CD4-positive, alpha-beta T cell (primary cell): ENCODE data around the gene OR5B12. TPM values are rescaled to one million over a fixed set of nuclear protein-coding genes. Genes with fewer than 3 reads are reported as not detected.

ENCODE experiments used
- ATAC-seq: fragments of 200-7000 bp; cut with Tn5 transposase; one replicate; pipeline ENCODE4 v1.10.0; 2022; ENCODE audit warnings: mild to moderate bottlenecking; ENCODE audit not compliant: poor library complexity
- CTCF ChIA-PET: fragments of 350-600 bp; sonication (Branson Sonifier 250); formaldehyde crosslinking; loops from one replicate; lab custom pipeline; 2021; ENCODE audit warnings: antibody characterized with exemption, inconsistent platforms; lab: Charles Lee
- POLR2A ChIA-PET: fragments of 350-600 bp; sonication (Branson Sonifier 250); formaldehyde crosslinking; loops from one replicate; lab custom pipeline; 2021; ENCODE audit warnings: antibody characterized with exemption, inconsistent platforms; lab: Charles Lee
- DNase-seq, 14 experiments: peaks; one replicate each; pipeline ENCODE4 v3.0.0-alpha.2; 2013 to 2020; ENCODE audit warnings: mixed read lengths in 2 of 14
- H3K27ac ChIP-seq, 2 donors: one replicate each; pipeline versions ENCODE4 v1.5.1 to v1.7.0; 2013; ENCODE audit warnings: low read length in 2 of 2, low read depth in 1 of 2, mild to moderate bottlenecking in 1 of 2
- H3K27me3 ChIP-seq, 2 experiments: 1 replicate in 1 of 2; 2 replicates in 1 of 2; pipeline versions ENCODE4 v1.6.1 to v1.7.0; 2013; ENCODE audit warnings: low read length in 2 of 2, control low read depth in 1 of 2, mild to moderate bottlenecking in 1 of 2, moderate library complexity in 1 of 2; ENCODE audit not compliant: insufficient read depth in 2 of 2, control insufficient read depth in 1 of 2
- H3K36me3 ChIP-seq: one replicate; pipeline ENCODE4 v1.6.1; 2013; ENCODE audit warnings: low read length, control low read depth; ENCODE audit not compliant: insufficient read depth
- H3K4me1 ChIP-seq: one replicate; pipeline ENCODE4 v1.6.1; 2013; ENCODE audit warnings: low read length, control low read depth; ENCODE audit not compliant: insufficient read depth
- H3K4me3 ChIP-seq: one replicate; pipeline ENCODE4 v1.5.1; 2013; ENCODE audit warnings: mild to moderate bottlenecking, low read length, moderate library complexity
- H3K9me3 ChIP-seq, 2 experiments: 1 replicate in 1 of 2; 2 replicates in 1 of 2; pipeline versions ENCODE4 v1.6.1 to v1.7.0; 2013; ENCODE audit warnings: low read length in 2 of 2, mild to moderate bottlenecking in 2 of 2, control low read depth in 1 of 2, moderate library complexity in 1 of 2; ENCODE audit not compliant: control insufficient read depth in 1 of 2, insufficient read depth in 1 of 2
- H3K27ac Mint-ChIP-seq: one replicate; pipeline ENCODE4 v1.8.0; 2020; ENCODE audit warnings: mixed read lengths
- H3K27me3 Mint-ChIP-seq: one replicate; pipeline ENCODE4 v1.8.0; 2021; ENCODE audit warnings: mixed read lengths
- H3K36me3 Mint-ChIP-seq: one replicate; pipeline ENCODE4 v1.8.0; 2021; ENCODE audit warnings: low read depth, mixed read lengths
- H3K4me1 Mint-ChIP-seq: one replicate; pipeline ENCODE4 v1.8.0; 2021; ENCODE audit warnings: low read depth, mixed read lengths
- H3K4me3 Mint-ChIP-seq: one replicate; pipeline ENCODE4 v1.8.0; 2020; ENCODE audit warnings: mild to moderate bottlenecking, mixed read lengths
- H3K9me3 Mint-ChIP-seq: one replicate; pipeline ENCODE4 v1.8.0; 2020; ENCODE audit warnings: mixed read lengths
- CTCF ChIP-seq: fragments of 200-600 bp; IDR thresholded peaks from one replicate; pipeline ENCODE4 v1.8.0; 2022; ENCODE audit warnings: antibody characterized with exemption, mild to moderate bottlenecking
- intact Hi-C, 2 experiments: fragments of 100-400 bp; cut with DNase I in 1 of 2; cut with micrococcal nuclease in 1 of 2; formaldehyde crosslinking; loops; one replicate each; pipeline versions ENCODE4 v1.15.1 to v1.9.0; 2023 to 2025; cut with DNase I, micrococcal nuclease
- total RNA-seq, 174 experiments: library from RNA in 2 of 174; stranded (reverse) in 2 of 174; gene quantifications; one replicate each; pipeline ENCODE4 v1.2.3 and lab custom pipeline; 2021 to 2026

Gene OR5B12
- total RNA-seq, 2 experiments from 2014 or later: not detected

- Mint-ChIP-seq H3K27ac (no peak overlapping the region), H3K27me3 (peaks cover 44% of the 10 kb centered on the region), H3K36me3 (peaks cover 5% of the 10 kb centered on the region), H3K4me1 (no peaks in the 10 kb centered on the region), H3K4me3 (no peak overlapping the region), H3K9me3 (peaks cover 8% of the 10 kb centered on the region)
- Histone ChIP-seq H3K9me3 (no peaks in the 10 kb centered on the region), H3K27me3 (peaks cover 0 to 2% of the 10 kb centered on the region in 2 experiments), H3K4me3 (no peak overlapping the region), H3K4me1 (no peaks in the 10 kb centered on the region), H3K36me3 (no peaks in the 10 kb centered on the region), H3K27ac (no peak overlapping the region)
- TF ChIP-seq CTCF: no peak
- intact Hi-C loops: no loop called here
- no peak for DNase-seq
- ChIA-PET CTCF (no interaction called here), POLR2A (no interaction called here)
- ATAC-seq: no peak
Measured at GRCh38 chr11:58444300-58444699, 2.3 kb upstream of the OR5B12 start.

GRCh38 chr11:58438486-58438885, 3.5 kb downstream of the OR5B12 start:
- Mint-ChIP-seq H3K9me3 (no peaks in the 10 kb centered on the region), H3K27me3 (peaks cover 10% of the 10 kb centered on the region), H3K36me3 (no peaks in the 10 kb centered on the region), H3K27ac (no peak overlapping the region), H3K4me3 (no peak overlapping the region), H3K4me1 (no peaks in the 10 kb centered on the region)
- Histone ChIP-seq H3K27me3 (no peaks in the 10 kb centered on the region), H3K36me3 (no peaks in the 10 kb centered on the region), H3K27ac (no peak overlapping the region), H3K4me3 (no peak overlapping the region), H3K9me3 (no peaks in the 10 kb centered on the region), H3K4me1 (no peaks in the 10 kb centered on the region)
- DNase-seq (no peak), ATAC-seq (no peak)
- intact Hi-C loops: no loop called here
- TF ChIP-seq CTCF: no peak
- ChIA-PET CTCF (no interaction called here), POLR2A (no interaction called here)

GRCh38 chr11:58434217-58434616, 7.8 kb downstream of the OR5B12 start:
- H3K4me3 ChIP-seq: no peak overlapping the region
- Mint-ChIP-seq H3K4me3 (no peak overlapping the region), H3K27ac (no peak overlapping the region), H3K36me3 (no peaks in the 10 kb centered on the region), H3K9me3 (no peaks in the 10 kb centered on the region), H3K27me3 (peaks cover 8% of the 10 kb centered on the region), H3K4me1 (no peaks in the 10 kb centered on the region)
- ATAC-seq (no peak), DNase-seq (no peak)
- H3K27ac ChIP-seq: no peak overlapping the region
- no peaks in the 10 kb centered on the region for H3K4me1 ChIP-seq
- intact Hi-C loops: no loop called here
- no peaks in the 10 kb centered on the region for H3K36me3 ChIP-seq
- H3K27me3 ChIP-seq: no peaks in the 10 kb centered on the region
- peaks cover 0 to 5% of the 10 kb centered on the region in 2 experiments for H3K9me3 ChIP-seq
- CTCF ChIA-PET: no interaction called here
- TF ChIP-seq CTCF: no peak
- POLR2A ChIA-PET: no interaction called here
